Upper lobe of left lung (tissue), 6 donors: ENCODE results near the gene OAS3. TPM values are rescaled to one million over a fixed set of nuclear protein-coding genes. Genes with fewer than 3 reads are reported as not detected.
"Not testable (repeated sequence)": the region's sequence is repeated elsewhere in the genome, so short reads cannot be mapped to it uniquely, and the experiment has no call there.

ENCODE experiments used
- ATAC-seq, 2 donors: fragments of 200-7000 bp; cut with Tn5 transposase; one replicate each; pipeline ENCODE4 v1.9.1; 2022; ENCODE audit warnings: mild to moderate bottlenecking in 2 of 2, moderate library complexity in 2 of 2; ENCODE audit not compliant: low FRiP score in 2 of 2
- DNase-seq, 2 donors: peaks; one replicate each; pipeline ENCODE4 v3.0.0-alpha.2; 2019 to 2020
- H3K27ac ChIP-seq, 4 donors: fragments of 200-600 bp; sonication (generic); one replicate each; pipeline ENCODE4 v1.5.1; 2016 to 2019
- H3K27me3 ChIP-seq, 4 donors: fragments of 200-600 bp; sonication (generic); one replicate each; pipeline ENCODE4 v1.5.1; 2017 to 2019
- H3K36me3 ChIP-seq, 4 donors: fragments of 200-600 bp; sonication (generic); one replicate each; pipeline ENCODE4 v1.5.1; 2016 to 2019
- H3K4me1 ChIP-seq, 4 donors: fragments of 200-600 bp; sonication (generic); one replicate each; pipeline ENCODE4 v1.5.1; 2018 to 2019
- H3K4me3 ChIP-seq, 4 donors: fragments of 200-600 bp; sonication (generic); one replicate each; pipeline ENCODE4 v1.5.1; 2017 to 2019; ENCODE audit warnings: mild to moderate bottlenecking in 2 of 4, moderate library complexity in 1 of 4
- H3K9me3 ChIP-seq, 4 donors: fragments of 200-600 bp; sonication (generic); one replicate each; pipeline ENCODE4 v1.5.1; 2018 to 2019
- EP300 ChIP-seq, 4 donors: sonication (generic); formaldehyde crosslinking; IDR thresholded peaks; one replicate each; pipeline ENCODE4 v1.5.1; 2017; ENCODE audit warnings: antibody characterized with exemption in 4 of 4, control low read depth in 2 of 4
- POLR2A ChIP-seq, 4 donors: fragments of 450-650 bp; IDR thresholded peaks; one replicate each; pipeline ENCODE4 v1.5.1; 2016 to 2017; ENCODE audit warnings: antibody characterized with exemption in 4 of 4, mild to moderate bottlenecking in 2 of 4
- POLR2AphosphoS5 ChIP-seq, 2 donors: sonication (generic); formaldehyde crosslinking; IDR thresholded peaks; one replicate each; pipeline ENCODE4 v1.5.1; 2017; ENCODE audit warnings: antibody characterized with exemption in 2 of 2
- WGBS, 2 donors: methylation state at CpG; one replicate each; pipeline ENCODE4 v1.1.5; 2017 to 2018; 5-methylcytosine and 5-hydroxymethylcytosine counted together
- total RNA-seq, 6 donors: library from RNA; depleted of rRNA in 4 of 6; stranded (reverse); fragments of >200 nt in 4 of 6; gene quantifications; one replicate each; pipeline versions ENCODE4 v1.1.0 to v1.2.1, GENCODE V29; 2016 to 2021
- TF ChIP-seq, protein P1 (sequence below), 6 experiments: fragments of 450-650 bp in 4 of 6; fragments of 200-600 bp in 2 of 6; sonication (generic) in 2 of 6; IDR thresholded peaks; one replicate each; pipeline ENCODE4 v1.5.1; 2016 to 2019; ENCODE audit warnings: antibody characterized with exemption in 6 of 6
- donor health status: DM: no; HTN: no; CAD: no; lungs with moderate emphysema.
- donor health status: DM: no; HTN: yes; CAD: no; lungs with severe emphysema.

The OAS3 gene
- total RNA-seq, 6 donors from 2014 or later = 15.3 to 61.9 (median 28.8) TPM

DNA sequence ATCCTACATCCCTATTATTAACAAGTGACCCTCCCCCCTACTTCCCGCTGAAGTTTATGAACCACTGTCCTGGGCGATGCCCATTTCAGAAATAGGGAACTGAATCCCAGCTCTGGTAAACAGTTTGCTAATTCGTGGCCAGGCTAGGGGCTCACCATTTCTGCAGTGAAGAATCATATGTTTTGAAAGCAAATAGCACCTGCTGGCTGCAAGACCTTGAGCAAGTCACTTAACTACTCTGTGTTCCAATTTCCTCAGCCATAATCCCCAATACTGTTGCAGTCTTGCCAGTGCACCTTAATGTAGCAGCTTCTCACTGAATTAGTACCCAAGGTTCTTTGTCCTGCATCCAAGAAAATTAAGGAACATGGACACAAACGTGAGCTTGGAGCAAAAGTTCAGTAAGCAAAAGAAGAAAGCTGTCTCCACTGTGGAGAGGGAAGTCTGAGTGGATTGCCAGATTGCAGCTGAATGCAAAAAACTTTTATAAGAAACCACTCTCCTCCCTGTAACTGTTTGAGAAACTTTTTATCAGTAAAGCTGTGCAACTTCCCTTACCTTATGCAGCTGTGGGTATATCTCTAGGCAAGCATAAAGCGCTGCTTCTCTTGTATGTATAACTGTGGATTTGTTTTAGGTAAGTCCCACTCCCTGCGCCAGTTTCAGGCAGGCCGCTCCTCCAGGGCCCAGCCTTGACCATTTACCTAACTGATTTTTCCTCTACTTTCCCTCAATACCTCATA, 30.7 kb upstream of the OAS3 start:
- peak in 1 of 2 donors; percentile 31 for DNase-seq
- H3K27me3 ChIP-seq = no peaks in the 10 kb centered on the region
- peaks cover 0 to 3% (median 0%) of the 10 kb centered on the region in 4 donors for H3K36me3 ChIP-seq

DNA sequence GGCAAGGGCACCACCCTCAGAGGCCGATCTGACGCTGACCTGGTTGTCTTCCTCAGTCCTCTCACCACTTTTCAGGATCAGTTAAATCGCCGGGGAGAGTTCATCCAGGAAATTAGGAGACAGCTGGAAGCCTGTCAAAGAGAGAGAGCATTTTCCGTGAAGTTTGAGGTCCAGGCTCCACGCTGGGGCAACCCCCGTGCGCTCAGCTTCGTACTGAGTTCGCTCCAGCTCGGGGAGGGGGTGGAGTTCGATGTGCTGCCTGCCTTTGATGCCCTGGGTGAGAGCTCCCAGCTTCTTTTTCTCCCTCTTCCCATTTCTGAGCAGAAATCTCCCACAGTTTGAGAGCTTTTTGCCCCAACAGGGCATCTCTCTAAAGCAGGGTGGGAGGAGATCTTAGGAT, 29.7 kb upstream of the OAS3 start:
- peaks cover 0 to 6% (median 0%) of the 10 kb centered on the region in 4 donors for H3K36me3 ChIP-seq
- H3K4me3 ChIP-seq = peak overlapping the region in 3 of 4 donors; percentile 45 to 60 (median 56)
- H3K27me3 ChIP-seq = no peaks in the 10 kb centered on the region
- DNase-seq = peak in 1 of 2 donors; percentile 36
- H3K4me1 ChIP-seq = peaks cover 28 to 45% (median 30%) of the 10 kb centered on the region in 4 donors
- no peak for TF ChIP-seq POLR2AphosphoS5 (IDR thresholded peaks at IDR 0.05)
- TF ChIP-seq EP300 (IDR thresholded peaks at IDR 0.05) = no peak
- no peak for TF ChIP-seq POLR2A (IDR thresholded peaks at IDR 0.05)
- TF ChIP-seq, protein P1, sequence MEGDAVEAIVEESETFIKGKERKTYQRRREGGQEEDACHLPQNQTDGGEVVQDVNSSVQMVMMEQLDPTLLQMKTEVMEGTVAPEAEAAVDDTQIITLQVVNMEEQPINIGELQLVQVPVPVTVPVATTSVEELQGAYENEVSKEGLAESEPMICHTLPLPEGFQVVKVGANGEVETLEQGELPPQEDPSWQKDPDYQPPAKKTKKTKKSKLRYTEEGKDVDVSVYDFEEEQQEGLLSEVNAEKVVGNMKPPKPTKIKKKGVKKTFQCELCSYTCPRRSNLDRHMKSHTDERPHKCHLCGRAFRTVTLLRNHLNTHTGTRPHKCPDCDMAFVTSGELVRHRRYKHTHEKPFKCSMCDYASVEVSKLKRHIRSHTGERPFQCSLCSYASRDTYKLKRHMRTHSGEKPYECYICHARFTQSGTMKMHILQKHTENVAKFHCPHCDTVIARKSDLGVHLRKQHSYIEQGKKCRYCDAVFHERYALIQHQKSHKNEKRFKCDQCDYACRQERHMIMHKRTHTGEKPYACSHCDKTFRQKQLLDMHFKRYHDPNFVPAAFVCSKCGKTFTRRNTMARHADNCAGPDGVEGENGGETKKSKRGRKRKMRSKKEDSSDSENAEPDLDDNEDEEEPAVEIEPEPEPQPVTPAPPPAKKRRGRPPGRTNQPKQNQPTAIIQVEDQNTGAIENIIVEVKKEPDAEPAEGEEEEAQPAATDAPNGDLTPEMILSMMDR (IDR thresholded peaks at IDR 0.05) = no peak
- peaks cover 0 to 14% (median 10%) of the 10 kb centered on the region in 4 donors for H3K9me3 ChIP-seq
- ATAC-seq = no peak
- WGBS, 2 donors = 50 to 59% methylated on average over 12 of the region's 12 CpGs
- peak overlapping the region in 2 of 4 donors; percentile 75 to 79 for H3K27ac ChIP-seq

More for the DNA sequence above, 30.7 kb upstream of the OAS3 start:
- Histone ChIP-seq H3K4me3 (peak overlapping the region; percentile 39 to 60 (median 50)), H3K4me1 (peaks cover 28 to 45% (median 30%) of the 10 kb centered on the region in 4 donors), H3K9me3 (peaks cover 0 to 7% (median 3%) of the 10 kb centered on the region in 4 donors), H3K27ac (peak overlapping the region; percentile 75 to 88 (median 80))
- peak; percentile 41 to 76 for ATAC-seq
- WGBS, 2 donors = 51 to 56% methylated on average over 7 of the region's 7 CpGs
- TF ChIP-seq, protein P1 (IDR thresholded peaks at IDR 0.05) = no peak
- TF ChIP-seq POLR2AphosphoS5 (IDR thresholded peaks at IDR 0.05) (no peak), POLR2A (IDR thresholded peaks at IDR 0.05) (no peak), EP300 (IDR thresholded peaks at IDR 0.05) (no peak)

DNA sequence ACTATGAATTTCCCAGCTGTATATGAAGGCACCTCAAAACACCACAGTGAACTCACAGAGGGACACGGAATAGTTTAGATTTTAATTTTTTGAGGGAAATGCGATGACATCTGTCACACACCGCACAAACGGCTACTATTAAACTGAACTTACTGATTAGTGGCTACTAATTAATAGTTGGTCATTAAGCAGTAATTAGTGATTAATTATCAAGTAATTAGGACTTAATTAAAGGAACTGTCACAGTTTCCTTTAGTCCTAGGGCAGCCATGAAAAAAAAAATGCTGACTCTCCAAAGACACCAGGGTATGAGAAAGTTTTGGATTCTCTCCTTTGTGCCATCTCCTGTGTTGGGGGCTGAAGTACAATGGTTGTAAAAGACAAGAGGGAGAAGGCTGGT, 28.6 kb upstream of the OAS3 start:
- DNase-seq (no peak), ATAC-seq (no peak)

DNA sequence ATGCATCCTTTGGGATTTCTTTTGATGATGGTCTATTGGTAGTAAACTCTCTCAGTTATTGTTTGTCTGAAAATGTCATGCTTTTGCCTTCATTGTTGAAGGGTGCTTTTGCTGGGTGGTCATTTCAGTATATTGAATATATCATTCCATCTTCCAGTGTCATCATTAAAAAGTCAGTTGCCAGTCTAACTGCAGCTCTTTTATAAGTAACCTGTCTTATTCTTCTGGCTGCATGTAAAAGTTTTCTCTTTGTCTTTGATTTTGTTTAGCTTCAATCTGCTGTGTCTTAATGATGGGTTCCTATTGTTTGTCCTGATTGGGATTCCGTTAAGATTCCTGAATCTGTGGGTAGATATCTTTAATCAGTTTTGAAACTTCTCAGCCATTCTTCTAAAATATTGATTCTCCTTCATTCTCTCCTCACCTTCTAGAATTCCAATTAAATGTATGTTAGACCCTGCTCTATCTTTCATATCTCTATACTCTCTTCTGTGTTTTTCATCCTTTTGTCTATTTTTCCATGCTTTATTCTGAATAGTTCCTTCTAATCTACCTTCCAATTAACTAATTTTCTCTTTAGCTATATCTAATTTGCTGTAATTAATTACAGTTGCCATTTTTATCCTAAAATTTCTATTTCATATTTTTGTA, 25.1 kb upstream of the OAS3 start:
- TF ChIP-seq, protein P1 (IDR thresholded peaks at IDR 0.05) = no peak
- TF ChIP-seq POLR2A (IDR thresholded peaks at IDR 0.05) (no peak), EP300 (IDR thresholded peaks at IDR 0.05) (no peak), POLR2AphosphoS5 (IDR thresholded peaks at IDR 0.05) (no peak)
- H3K9me3 ChIP-seq = peaks cover 0 to 19% (median 12%) of the 10 kb centered on the region in 4 donors
- no peak overlapping the region for H3K27ac ChIP-seq
- peaks cover 0 to 25% (median 16%) of the 10 kb centered on the region in 4 donors for H3K36me3 ChIP-seq
- DNase-seq (no peak), ATAC-seq (no peak)
- H3K4me1 ChIP-seq = peaks cover 0 to 17% (median 5%) of the 10 kb centered on the region in 4 donors
- H3K27me3 ChIP-seq = no peaks in the 10 kb centered on the region
- WGBS, 2 donors = 95% methylated on average over 1 of the region's 1 CpG
- H3K4me3 ChIP-seq = no peak overlapping the region

More for the DNA sequence above, 28.6 kb upstream of the OAS3 start:
- peaks cover 0 to 6% (median 0%) of the 10 kb centered on the region in 4 donors for H3K36me3 ChIP-seq
- H3K27me3 ChIP-seq = no peaks in the 10 kb centered on the region
- H3K9me3 ChIP-seq = peaks cover 0 to 19% (median 12%) of the 10 kb centered on the region in 4 donors
- no peak overlapping the region for H3K4me3 ChIP-seq
- 96 to 99% methylated on average over 4 of the region's 4 CpGs for WGBS, 2 donors
- H3K4me1 ChIP-seq = peaks cover 25 to 45% (median 28%) of the 10 kb centered on the region in 4 donors
- TF ChIP-seq POLR2A (IDR thresholded peaks at IDR 0.05) (no peak), POLR2AphosphoS5 (IDR thresholded peaks at IDR 0.05) (no peak), EP300 (IDR thresholded peaks at IDR 0.05) (no peak)
- TF ChIP-seq, protein P1 (IDR thresholded peaks at IDR 0.05) = no peak
- no peak overlapping the region for H3K27ac ChIP-seq

DNA sequence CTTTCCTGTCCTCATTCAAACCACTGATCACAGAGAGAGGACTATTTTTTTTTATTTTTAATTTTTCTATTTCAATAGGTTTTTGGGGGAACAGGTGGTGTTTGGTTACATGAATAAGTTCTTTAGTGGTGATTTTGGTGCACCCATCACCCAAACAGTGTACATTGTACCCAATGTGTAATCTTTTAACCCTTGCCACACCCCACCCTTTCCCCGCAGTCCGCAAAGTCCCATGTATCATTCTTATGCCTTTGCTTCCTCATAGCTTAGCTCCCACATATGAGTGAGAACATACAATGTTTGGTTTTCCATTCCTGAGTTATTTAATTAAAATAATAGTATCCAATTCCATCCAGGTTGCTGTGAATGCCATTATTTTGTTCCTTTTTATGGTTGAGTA, 24.4 kb upstream of the OAS3 start:
- H3K27ac ChIP-seq, DNase-seq, H3K4me3 ChIP-seq, H3K27me3 ChIP-seq, ATAC-seq, H3K4me1 ChIP-seq: not testable (repeated sequence)
- peaks cover 0 to 32% (median 21%) of the 10 kb centered on the region in 4 donors for H3K36me3 ChIP-seq
- H3K9me3 ChIP-seq = peaks cover 0 to 19% (median 12%) of the 10 kb centered on the region in 4 donors
- 95 to 100% methylated on average over 2 of the region's 2 CpGs for WGBS, 2 donors
